HG02759 (cell line): ENCODE results near the gene NDUFV2.

Experiments used
- ATAC-seq: cut with Tn5 transposase; IDR thresholded peaks from one replicate; pipeline ENCODE4 v1.9.1; 2021; ENCODE audit warnings: mild to moderate bottlenecking, moderate library complexity; ENCODE audit not compliant: unreplicated experiment

NDUFV2 gene

GRCh38 chr18:9102508-9103375 is at the start of gene NDUFV2:
TSS of gene NDUFV2 (plus strand) at chr18:9102699. CDS start at chr18:9102744, 45 bp downstream.
- ATAC-seq, result peak; percentile 96

- ATAC-seq, result no peak
These were observed 48.7 kb upstream of the NDUFV2 start for GRCh38 chr18:9053814-9054213.

GRCh38 chr18:9055185-9055584 is 47.3 kb upstream of the NDUFV2 start:
- ATAC-seq, result peak; percentile 65

- ATAC-seq, result no peak
These were observed 46.9 kb upstream of the NDUFV2 start for GRCh38 chr18:9055626-9056025.

- ATAC-seq, result no peak
These were observed 44.9 kb upstream of the NDUFV2 start for GRCh38 chr18:9057646-9058045.

GRCh38 chr18:9058406-9058805 is 44.1 kb upstream of the NDUFV2 start:
- ATAC-seq, result no peak

GRCh38 chr18:9062418-9062751 is 40.1 kb upstream of the NDUFV2 start:
- ATAC-seq, result peak; percentile 0

GRCh38 chr18:9065864-9066263 is 36.6 kb upstream of the NDUFV2 start:
- no peak for ATAC-seq

GRCh38 chr18:9066358-9066757 is 36.1 kb upstream of the NDUFV2 start:
- ATAC-seq, result peak; percentile 34

- ATAC-seq, result peak; percentile 72
These were observed 35.6 kb upstream of the NDUFV2 start for GRCh38 chr18:9066817-9067306.

GRCh38 chr18:9067823-9068222 is 34.7 kb upstream of the NDUFV2 start:
- no peak for ATAC-seq

GRCh38 chr18:9068346-9068745 is 34.2 kb upstream of the NDUFV2 start:
- ATAC-seq, result no peak

GRCh38 chr18:9069601-9070000 is 32.9 kb upstream of the NDUFV2 start:
- ATAC-seq, result no peak

GRCh38 chr18:9070212-9070611 is 32.3 kb upstream of the NDUFV2 start:
- no peak for ATAC-seq

- ATAC-seq, result no peak
These were observed 22.5 kb upstream of the NDUFV2 start for GRCh38 chr18:9079818-9080528.

- no peak for ATAC-seq
These were observed 20.6 kb upstream of the NDUFV2 start for GRCh38 chr18:9081940-9082339.

GRCh38 chr18:9082711-9083510 is 19.6 kb upstream of the NDUFV2 start:
- ATAC-seq, result peak; percentile 88

- ATAC-seq, result no peak
These were observed 16.5 kb upstream of the NDUFV2 start for GRCh38 chr18:9086015-9086414.

- ATAC-seq, result no peak
These were observed 15.9 kb upstream of the NDUFV2 start for GRCh38 chr18:9086624-9087023.

GRCh38 chr18:9087144-9087543 is 15.4 kb upstream of the NDUFV2 start:
- ATAC-seq, result no peak

GRCh38 chr18:9088252-9088651 is 14.2 kb upstream of the NDUFV2 start:
- no peak for ATAC-seq
